NT2/D1 (cell line): ENCODE measurements around the gene NME7.

Experiments used
- DNase-seq: peaks from one replicate; pipeline ENCODE4 v3.0.0-alpha.2; 2011; ENCODE audit warnings: low read depth, low spot score
- H3K27me3 ChIP-seq: 2 replicates; pipeline ENCODE4 v1.6.0; 2011; ENCODE audit warnings: mild to moderate bottlenecking; ENCODE audit not compliant: insufficient read length, insufficient read depth
- H3K36me3 ChIP-seq: 2 replicates; pipeline ENCODE4 v1.6.1; 2011; ENCODE audit warnings: mild to moderate bottlenecking, low read length, mixed read lengths; ENCODE audit not compliant: insufficient read depth, insufficient read length
- H3K4me1 ChIP-seq: 2 replicates; pipeline ENCODE4 v1.5.1; 2011; ENCODE audit not compliant: insufficient read depth, insufficient read length
- H3K4me3 ChIP-seq: 2 replicates; pipeline ENCODE4 v1.5.1; 2011; ENCODE audit warnings: low read depth; ENCODE audit not compliant: insufficient read length
- H3K9ac ChIP-seq: 2 replicates; pipeline ENCODE4 v1.6.0; 2011; ENCODE audit warnings: low read depth; ENCODE audit not compliant: insufficient read length
- H3K9me3 ChIP-seq: 2 replicates; pipeline ENCODE4 v1.5.1; 2011; ENCODE audit warnings: mild to moderate bottlenecking, low read length; ENCODE audit not compliant: insufficient read depth
- SUZ12 ChIP-seq: IDR thresholded peaks from 2 replicates; pipeline ENCODE4 v1.6.1; 2011; ENCODE audit not compliant: insufficient read length, insufficient read depth; ENCODE audit errors: extremely low read depth
- YY1 ChIP-seq: IDR thresholded peaks from 2 replicates; pipeline ENCODE4 v1.6.1; 2011; ENCODE audit not compliant: insufficient read length, insufficient read depth
- ZNF274 ChIP-seq: IDR thresholded peaks from 2 replicates; pipeline ENCODE4 v1.6.1; 2011; ENCODE audit warnings: mild to moderate bottlenecking, low read depth, low read length

Gene NME7

DNA sequence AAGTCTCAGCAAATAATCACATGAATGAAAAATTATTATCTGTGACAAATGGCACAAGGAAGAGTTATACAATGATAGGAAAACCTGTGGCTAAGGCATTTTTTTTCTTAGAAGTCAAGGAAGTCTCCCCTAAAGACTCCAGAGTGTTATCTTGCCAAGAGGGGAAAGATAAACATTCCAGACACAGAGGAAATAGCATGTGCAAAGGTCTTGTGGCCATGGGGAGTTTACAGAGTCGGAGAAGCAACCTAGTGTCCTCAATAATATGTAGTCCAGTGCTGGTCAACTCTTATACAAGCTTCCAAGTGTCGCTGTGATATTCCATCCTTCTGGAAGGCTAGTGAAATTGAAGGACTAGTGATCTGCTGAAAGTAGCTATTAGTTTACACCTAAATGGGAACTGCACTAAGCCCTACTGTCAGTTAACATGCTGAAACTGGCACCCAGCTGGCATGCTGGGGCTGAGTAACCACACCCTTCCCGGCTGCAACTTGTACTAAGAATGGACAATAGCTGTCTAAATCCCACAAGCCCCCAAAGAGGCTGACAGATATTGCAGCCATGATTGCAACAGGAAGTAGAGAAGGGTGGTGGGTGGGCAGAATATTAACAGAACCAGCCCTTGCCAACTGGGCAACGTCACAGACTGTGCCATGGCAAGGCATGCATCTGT lies 272.6 kb downstream of the NME7 start:
- H3K9me3 ChIP-seq, result no peaks in the 10 kb centered on the region
- TF ChIP-seq SUZ12 (no peak), ZNF274 (no peak), YY1 (no peak)
- no peak for DNase-seq
- H3K4me1 ChIP-seq, result no peaks in the 10 kb centered on the region
- no peaks in the 10 kb centered on the region for H3K27me3 ChIP-seq
- no peaks in the 10 kb centered on the region for H3K36me3 ChIP-seq
- no peak overlapping the region for H3K9ac ChIP-seq
- H3K4me3 ChIP-seq, result no peak overlapping the region

DNA sequence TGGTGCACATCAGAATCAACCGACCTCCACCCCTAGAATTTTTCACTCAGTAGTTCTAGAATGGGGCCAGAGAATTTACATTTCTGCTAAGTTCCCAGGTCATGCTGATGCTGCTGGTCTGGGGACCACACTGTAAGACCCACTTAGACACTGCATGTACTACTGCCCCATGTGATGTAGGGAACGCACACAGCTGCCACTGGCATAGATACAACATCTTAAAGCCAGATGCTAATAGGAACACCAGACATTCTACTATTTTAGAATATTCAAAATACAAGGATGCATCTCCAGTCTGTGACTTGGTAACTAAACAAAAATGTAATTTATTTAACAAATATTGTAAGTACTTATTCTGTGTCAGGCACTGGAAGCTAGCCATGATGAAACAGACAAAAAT lies 275.2 kb downstream of the NME7 start:
- DNase-seq, result no peak
- no peak overlapping the region for H3K9ac ChIP-seq
- TF ChIP-seq SUZ12 (no peak), ZNF274 (no peak), YY1 (no peak)

DNA sequence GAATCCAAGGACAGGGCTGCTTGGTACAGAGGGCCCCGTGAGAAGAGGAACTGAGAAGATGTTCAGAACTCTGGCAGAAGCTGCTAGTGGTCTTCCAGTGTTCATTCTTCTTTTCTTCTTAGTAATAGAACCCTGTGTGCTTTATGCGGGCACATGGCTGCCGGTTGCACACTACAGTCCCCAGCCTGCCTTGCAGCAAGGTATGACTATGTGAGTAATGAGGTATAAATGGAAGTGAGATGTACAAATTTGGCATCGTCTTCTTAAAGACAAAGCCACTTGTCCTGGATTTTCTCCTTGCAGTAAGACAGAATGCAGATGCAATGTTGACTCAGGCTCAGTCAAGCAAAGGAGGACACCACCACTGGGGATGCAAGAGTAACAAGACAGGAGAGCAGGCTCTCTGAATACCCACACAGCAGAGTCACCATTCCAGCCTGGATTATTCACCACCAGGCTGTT lies 276.1 kb downstream of the NME7 start:
- H3K9ac ChIP-seq, result no peak overlapping the region
- TF ChIP-seq ZNF274 (no peak), SUZ12 (no peak), YY1 (no peak)

More for the DNA sequence above, 275.2 kb downstream of the NME7 start:
- Histone ChIP-seq H3K9me3 (no peaks in the 10 kb centered on the region), H3K4me3 (no peak overlapping the region), H3K36me3 (no peaks in the 10 kb centered on the region), H3K4me1 (no peaks in the 10 kb centered on the region), H3K27me3 (no peaks in the 10 kb centered on the region)

DNA sequence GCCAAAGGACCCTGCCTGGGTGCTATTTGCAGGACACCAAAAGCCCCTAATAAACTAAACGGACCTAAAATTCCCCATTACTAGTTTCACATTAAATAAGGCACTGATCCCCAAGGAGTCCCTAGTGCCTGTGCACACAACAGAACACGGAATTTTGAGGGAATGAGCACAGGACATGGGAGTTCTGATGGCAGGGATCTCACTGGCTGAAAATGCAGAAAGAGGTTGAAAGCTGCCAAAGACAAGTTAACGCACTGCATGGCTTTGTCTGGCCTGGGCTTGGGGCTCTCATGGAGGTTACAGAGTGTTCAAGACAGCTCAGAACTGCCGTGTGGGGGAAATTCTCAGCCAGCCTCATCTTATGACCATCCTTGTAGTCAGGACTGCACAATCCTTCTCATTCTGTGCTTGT lies 276.7 kb downstream of the NME7 start:
- Histone ChIP-seq H3K27me3 (no peaks in the 10 kb centered on the region), H3K4me1 (no peaks in the 10 kb centered on the region), H3K9me3 (no peaks in the 10 kb centered on the region), H3K4me3 (no peak overlapping the region), H3K9ac (no peak overlapping the region), H3K36me3 (no peaks in the 10 kb centered on the region)
- TF ChIP-seq SUZ12, result no peak
- DNase-seq, result no peak

More for the DNA sequence above, 276.1 kb downstream of the NME7 start:
- H3K4me1 ChIP-seq, result no peaks in the 10 kb centered on the region
- H3K27me3 ChIP-seq, result no peaks in the 10 kb centered on the region
- no peaks in the 10 kb centered on the region for H3K9me3 ChIP-seq
- no peak overlapping the region for H3K4me3 ChIP-seq
- no peaks in the 10 kb centered on the region for H3K36me3 ChIP-seq
- DNase-seq, result no peak

DNA sequence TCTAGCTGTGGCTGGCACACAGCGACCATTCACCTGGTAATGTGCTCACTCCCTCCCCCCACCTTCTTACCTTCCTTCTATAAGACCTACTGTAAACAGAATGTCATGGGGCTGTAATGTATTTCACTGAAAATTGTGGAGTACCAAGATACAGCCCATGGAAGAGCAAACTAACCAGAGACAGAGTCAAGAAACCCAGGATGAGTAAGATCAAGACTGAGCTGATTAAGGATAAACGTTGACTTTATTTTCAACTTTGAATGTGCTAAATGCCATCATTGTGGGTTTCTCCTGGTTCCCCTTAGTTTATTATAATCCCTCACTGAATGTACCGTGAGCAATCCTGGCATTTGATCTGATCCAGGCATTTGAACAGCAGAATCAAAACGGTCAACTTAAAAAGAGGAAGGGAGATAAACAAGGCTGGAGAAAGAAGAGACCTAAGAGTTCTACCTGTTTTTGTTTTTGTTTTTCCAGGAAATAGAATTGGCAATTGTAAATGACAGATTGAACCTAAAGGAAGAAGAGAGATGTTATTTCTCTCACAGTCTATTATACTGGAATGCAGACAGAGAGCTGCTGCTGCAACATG lies 277.2 kb downstream of the NME7 start:
- Histone ChIP-seq H3K9me3 (no peaks in the 10 kb centered on the region), H3K36me3 (no peaks in the 10 kb centered on the region), H3K4me1 (no peaks in the 10 kb centered on the region), H3K27me3 (no peaks in the 10 kb centered on the region), H3K9ac (no peak overlapping the region), H3K4me3 (no peak overlapping the region)
- no peak for TF ChIP-seq YY1
- no peak for TF ChIP-seq ZNF274
- TF ChIP-seq SUZ12, result no peak
- no peak for DNase-seq

DNA sequence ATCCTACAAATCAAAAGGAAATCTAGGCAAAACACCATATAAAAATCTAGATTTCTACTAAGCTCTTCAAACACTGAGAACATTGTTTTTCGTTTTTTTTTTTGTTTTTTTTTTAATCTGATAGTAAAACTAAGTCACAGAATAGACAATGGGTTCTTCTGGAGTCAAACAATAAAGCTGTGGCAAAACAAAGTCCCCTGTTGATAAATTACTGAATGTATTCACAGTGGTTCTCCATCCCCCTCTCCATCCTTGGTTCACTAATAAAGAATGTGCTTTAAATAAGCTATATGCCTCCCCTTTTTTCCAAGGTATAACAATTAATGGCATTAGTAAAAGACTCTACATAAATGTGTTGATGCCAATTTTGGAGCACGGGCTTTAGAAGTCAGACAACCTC lies 277.8 kb downstream of the NME7 start:
- TF ChIP-seq SUZ12 (no peak), ZNF274 (no peak), YY1 (no peak)
- Histone ChIP-seq H3K4me1 (no peaks in the 10 kb centered on the region), H3K36me3 (no peaks in the 10 kb centered on the region), H3K27me3 (no peaks in the 10 kb centered on the region), H3K9ac (no peak overlapping the region), H3K4me3 (no peak overlapping the region), H3K9me3 (no peaks in the 10 kb centered on the region)
- no peak for DNase-seq

DNA sequence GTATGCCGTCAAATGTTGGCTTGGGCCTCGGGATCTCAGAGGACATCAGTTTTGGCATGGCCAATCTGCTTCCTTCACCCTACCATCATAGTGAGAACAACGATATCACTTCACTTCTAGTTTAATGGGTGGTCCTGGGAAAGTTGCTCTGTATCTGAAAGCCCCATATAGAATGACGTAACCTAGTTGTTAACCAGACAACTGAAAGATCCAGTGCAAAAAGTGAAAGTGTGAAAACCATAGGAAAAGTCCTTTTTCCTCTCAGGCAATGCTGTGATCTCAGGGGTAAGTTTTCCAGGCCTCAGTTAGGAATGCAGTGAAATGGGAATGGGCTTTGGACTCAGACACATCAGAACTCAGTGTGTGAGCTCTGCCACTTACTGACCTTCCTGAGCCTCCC lies 279.7 kb downstream of the NME7 start:
- Histone ChIP-seq H3K9ac (no peak overlapping the region), H3K4me1 (no peaks in the 10 kb centered on the region), H3K36me3 (no peaks in the 10 kb centered on the region), H3K9me3 (no peaks in the 10 kb centered on the region), H3K27me3 (no peaks in the 10 kb centered on the region), H3K4me3 (no peak overlapping the region)
- no peak for DNase-seq
- no peak for TF ChIP-seq SUZ12
- TF ChIP-seq ZNF274, result no peak
- no peak for TF ChIP-seq YY1
